ENCODE results near the gene PLIN4. TPM values are rescaled to one million over a fixed set of nuclear protein-coding genes. Genes with fewer than 3 reads are reported as not detected.

Gene PLIN4
- total and polyA plus RNA-seq, 10 of the 15 experiments (the other 5 are each of a cell fraction or from before 2014, with no cell fraction given): 0.01 to 0.11 (median 0.05) TPM; not detected in 2

- TF ChIP-seq SMARCA5 (IDR thresholded peaks at IDR 0.05) (no peak), MYB (IDR thresholded peaks at IDR 0.05; ENCODE audit: borderline replicate concordance, low read depth, low read length) (no peak), USF1 (IDR thresholded peaks at IDR 0.05; ENCODE audit: borderline replicate concordance, extremely low read length, insufficient read depth, low read depth, low read length) (peak; percentile 95), CREB1 (IDR thresholded peaks at IDR 0.05; ENCODE audit: low read depth) (peak; percentile 37; the same call in 1 of the 2 replicates), BHLHE40 (IDR thresholded peaks at IDR 0.05; ENCODE audit: borderline replicate concordance in 1 of 2, low read depth in 2 of 2, low read length in 1 of 2) (peak; percentile 83 to 93), SUZ12 (IDR thresholded peaks at IDR 0.05; ENCODE audit: unreplicated experiment) (no peak), MTA2 (IDR thresholded peaks at IDR 0.05; ENCODE audit: low read depth) (no peak), ZNF592 (IDR thresholded peaks at IDR 0.05) (no peak), PKNOX1 (IDR thresholded peaks at IDR 0.05) (peak; percentile 100), DPF2 (IDR thresholded peaks at IDR 0.05) (peak; percentile 99), CHD2 (IDR thresholded peaks at IDR 0.05; ENCODE audit: borderline replicate concordance, low read depth, low read length) (peak; percentile 96), USF2 (IDR thresholded peaks at IDR 0.05; ENCODE audit: borderline replicate concordance, low read depth, low read length) (peak; percentile 98), NBN (IDR thresholded peaks at IDR 0.05) (peak; percentile 61), HDGF (IDR thresholded peaks at IDR 0.05) (peak; percentile 100), SPI1 (IDR thresholded peaks at IDR 0.05; ENCODE audit: borderline replicate concordance, insufficient read depth, low read depth, low read length) (0 out of 2 replicates have a peak, but pooled peaks have one; percentile 8), IRF3 (IDR thresholded peaks at IDR 0.05) (peak; percentile 98), PBX3 (IDR thresholded peaks at IDR 0.05; ENCODE audit: insufficient replicate concordance, low read depth, low read length) (peak; percentile 100), RAD21 (IDR thresholded peaks at IDR 0.05; ENCODE audit: insufficient read depth, low read depth, low read length) (no peak), IRF4 (IDR thresholded peaks at IDR 0.05; ENCODE audit: low read depth, low read length) (no peak)
Measured at GRCh38 chr19:4471403-4472173, 46.7 kb downstream of the PLIN4 start (continued).
